HG02571 (cell line): ENCODE measurements around the gene ANKRD34A.

Experiments used
- ATAC-seq: cut with Tn5 transposase; IDR thresholded peaks from one replicate; pipeline ENCODE4 v1.9.1; 2021; ENCODE audit warnings: mild to moderate bottlenecking, moderate library complexity; ENCODE audit not compliant: unreplicated experiment

Gene ANKRD34A

DNA sequence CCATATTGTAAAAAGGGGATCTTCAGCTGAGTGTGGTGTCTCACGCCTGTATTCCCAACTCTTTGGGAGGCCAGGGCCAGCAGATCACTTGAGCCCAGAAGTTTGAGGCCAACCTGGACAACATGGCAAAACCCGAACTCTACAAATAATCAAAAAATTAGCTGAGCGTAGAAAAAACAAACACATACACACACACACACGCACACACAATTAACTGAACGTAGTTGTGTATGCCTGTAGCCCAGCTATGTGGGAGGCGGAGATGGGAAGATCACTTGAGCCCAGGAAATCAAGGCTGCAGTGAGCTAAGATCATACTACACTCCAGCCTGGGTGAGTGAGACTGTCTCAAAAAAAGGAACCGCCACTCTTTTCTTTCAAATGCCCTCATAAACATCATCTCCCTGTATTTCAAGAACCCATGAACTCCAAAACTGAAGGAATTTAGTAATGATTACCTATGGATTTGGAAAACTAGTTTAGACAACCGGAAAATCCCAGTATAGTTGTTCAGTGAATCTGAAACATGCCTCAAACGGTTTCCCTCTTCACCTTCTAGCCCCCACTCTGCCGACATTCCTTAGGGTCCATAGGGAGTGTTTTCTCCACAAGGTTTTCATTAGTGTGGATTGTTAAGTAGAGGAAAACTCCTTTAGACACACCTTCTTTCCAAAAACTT lies 27.5 kb upstream of the ANKRD34A start:
- no peak for ATAC-seq

DNA sequence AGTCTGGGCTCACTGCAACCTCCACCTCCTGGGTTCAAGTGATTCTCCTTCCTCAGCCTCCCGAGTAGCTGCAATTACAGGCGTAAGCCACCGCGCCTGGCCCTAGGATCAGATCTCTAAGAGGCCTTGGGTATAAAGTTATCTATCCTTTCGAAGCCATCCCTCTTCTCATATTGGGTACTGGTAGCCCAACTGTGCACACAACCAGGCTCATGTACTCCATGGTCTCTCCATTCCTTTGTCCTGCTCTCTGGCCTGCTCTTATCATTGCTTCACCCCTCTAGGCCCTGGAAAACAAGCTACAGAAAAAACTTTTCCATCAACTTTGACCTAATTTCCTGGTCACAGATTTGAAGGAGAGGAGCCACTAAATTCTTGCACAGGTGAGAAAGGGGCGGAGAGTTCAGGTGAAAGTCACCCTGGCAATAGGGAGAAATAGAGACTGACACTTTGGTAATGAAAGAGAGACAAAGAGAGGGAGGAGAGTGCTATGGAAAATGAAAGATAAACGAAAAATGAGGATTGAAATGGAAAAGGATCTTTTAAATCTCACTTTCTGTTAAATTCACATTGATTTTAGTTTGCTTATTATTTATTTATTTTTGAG lies 26.0 kb upstream of the ANKRD34A start:
- ATAC-seq, result no peak

DNA sequence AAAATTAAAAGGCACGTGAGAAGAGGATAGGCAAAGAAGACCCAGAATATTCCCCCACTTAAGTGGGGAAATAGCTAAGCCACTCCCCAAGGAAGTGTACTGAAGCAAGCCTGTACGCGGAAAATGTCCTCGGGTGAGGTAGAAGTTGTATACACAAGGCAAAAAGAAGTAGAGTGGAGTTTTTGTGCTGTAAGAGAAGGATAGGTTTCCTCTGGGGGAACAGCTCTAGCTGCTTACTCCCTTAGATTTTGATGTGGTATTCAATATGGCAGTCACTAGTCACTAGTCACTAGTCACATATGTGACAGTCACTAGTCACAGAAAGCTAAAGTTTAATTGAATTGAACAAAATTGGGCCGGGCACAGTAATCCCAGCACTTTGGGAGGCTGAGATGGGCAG lies 24.4 kb upstream of the ANKRD34A start:
- no peak for ATAC-seq

DNA sequence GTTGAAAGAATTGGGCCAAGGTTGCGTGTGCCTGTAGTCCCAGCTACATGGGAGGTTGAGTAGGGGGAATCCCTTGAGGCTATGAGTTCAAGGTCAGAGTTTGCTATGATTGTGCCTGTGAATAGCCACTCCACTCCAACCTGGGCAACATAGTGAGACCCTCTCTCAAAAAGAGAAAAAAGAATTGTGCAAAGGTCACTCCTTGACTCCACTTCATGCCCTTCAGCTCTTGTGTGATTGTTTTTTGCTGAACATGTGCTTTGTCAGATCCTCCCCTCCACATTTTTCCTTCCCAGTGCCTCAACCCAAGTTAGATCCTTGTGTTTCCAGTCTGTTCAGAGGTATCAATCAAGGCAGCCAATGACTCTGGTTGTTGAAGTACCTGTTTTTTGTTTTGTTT lies 23.6 kb upstream of the ANKRD34A start:
- no peak for ATAC-seq

DNA sequence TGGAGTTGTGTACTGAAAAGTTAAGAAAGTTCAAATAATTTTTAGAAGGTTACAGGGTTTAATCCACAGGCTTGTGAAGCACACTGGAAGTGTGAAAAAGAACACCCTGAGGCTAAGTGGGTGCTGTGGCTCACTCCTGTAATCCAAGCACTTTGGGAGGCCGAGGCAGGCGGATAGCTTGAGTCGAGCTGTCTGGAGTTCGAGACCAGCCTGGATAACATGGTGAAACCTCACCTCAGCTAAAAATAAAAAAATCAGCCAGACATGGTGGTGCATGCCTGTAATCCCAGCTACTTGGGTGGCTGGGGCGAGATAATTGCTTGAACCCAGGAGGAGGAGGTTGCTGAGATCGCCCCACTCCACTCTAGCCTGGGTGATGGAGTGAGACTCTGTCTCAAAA lies 22.2 kb upstream of the ANKRD34A start:
- no peak for ATAC-seq

DNA sequence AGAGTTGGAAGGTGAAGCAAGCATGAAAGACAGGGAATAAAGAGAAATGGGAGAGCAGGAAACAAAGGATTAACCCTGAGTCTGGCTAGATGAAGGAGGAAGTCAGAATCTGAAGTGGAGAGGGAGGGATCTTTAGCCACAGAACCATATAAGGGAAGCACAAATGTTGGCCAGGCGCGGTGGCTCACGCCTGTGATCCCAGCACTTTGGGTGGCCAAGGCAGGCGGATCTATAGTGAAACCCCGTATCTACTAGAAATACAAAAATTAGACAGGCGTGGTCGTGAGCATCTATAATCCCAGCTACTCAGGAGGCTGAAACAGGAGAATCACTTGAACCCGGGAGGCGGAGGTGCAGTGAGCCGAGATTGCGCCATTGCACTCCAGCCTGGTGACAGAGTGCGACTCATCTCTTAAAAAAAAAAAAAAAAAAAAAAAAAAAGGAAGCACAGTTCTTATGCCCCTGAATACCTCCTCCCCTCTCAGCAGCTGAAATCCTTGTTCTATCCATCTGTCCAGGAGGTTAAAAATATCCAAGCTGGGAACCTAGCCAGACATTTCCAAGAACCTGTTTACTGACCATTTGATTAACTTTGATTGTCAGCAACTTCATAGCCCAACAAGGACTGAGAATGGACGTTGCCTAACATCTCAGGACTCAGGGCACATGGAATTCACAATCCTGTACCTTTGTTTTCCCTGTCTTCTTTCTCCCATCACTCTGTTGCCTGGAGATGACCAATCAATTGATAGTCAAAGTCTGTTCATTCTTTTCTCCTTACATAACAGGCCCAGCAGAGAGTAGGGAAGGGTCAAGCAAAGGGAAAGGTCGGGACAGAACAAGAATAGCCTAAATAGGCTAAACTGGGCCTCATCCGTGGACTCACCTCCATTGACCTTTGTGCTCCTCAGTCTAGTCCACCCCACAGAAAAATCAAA lies 21.4 kb upstream of the ANKRD34A start:
- no peak for ATAC-seq

DNA sequence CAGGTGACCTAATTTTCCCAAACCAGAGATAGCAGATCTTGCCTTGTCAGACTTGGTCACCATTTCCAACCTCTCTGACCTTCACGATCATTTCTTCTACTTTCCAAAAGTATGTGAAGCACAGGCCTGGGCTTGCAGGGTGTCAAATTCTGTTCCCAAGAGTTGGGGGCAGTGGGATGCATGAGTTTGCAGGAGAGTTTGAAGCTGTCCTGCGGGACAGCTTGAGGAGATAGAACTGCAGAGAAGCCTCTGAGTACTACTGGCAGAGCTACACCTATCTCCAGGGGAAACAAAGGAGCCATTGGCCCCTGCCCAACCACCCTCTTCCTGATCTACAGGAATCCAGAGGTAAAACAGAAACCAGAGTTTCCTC lies 20.7 kb upstream of the ANKRD34A start:
- no peak for ATAC-seq

DNA sequence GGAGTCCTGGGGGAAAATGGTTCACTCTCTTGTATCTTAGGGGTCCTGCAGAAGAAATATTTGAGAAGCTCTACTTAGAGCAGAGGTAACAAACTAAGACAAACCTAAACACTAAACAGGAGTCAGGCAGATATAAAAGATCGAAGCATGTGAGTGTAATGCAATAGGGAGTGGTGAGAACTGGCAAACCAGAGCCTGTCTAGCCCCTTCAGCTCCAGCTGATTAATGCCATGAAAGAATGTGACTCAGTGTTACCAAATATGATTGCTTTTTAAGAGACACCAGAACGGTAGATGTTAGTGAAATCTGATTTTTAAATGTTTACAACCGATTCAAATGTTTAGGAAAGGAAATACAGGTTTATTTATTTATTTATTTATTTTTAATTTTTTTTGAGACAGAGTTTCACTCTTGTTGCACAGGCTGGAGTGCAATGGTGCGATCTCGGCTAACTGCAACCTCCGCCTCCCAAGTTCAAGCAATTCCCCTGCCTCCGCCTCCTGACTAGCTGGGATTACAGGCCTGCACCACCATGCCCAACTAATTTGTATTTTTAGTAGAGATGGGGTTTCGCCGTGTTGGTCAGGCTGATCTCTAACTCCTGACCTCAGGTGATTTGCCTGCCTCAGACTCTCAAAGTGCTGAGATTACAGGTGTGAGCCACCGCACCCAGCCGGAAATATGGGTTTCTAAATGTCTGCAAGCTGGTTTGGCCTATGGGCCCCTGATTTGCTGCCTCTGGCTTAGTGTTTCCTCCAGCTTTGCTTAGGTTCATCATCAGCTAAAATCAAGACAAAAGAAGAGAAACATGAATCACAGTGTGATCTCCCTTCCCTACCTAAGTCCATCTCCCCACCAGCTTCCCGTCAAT lies 19.8 kb upstream of the ANKRD34A start:
- no peak for ATAC-seq

DNA sequence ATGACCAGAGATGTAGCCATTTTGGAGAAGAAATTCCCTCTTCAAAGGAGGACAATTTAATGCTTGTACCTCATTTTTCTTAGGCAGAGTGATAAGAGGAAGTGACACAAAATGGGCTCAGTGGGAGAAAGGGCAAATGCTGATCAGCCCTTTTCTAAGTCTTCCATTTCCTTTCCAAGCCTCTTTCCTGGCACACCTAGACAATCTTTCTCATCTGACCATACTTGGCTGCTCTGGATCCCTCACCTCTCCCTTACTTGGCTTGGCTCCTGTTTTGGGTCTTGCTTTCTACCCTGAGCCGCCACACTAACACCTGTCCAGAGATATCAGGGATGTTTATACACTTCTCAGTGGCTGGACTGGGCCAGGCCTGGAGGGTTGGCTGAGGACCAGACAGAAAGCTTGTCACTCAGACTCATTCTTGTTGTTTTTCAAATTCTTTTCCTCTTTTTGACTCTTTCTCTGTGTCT lies 18.9 kb upstream of the ANKRD34A start:
- ATAC-seq, result no peak

DNA sequence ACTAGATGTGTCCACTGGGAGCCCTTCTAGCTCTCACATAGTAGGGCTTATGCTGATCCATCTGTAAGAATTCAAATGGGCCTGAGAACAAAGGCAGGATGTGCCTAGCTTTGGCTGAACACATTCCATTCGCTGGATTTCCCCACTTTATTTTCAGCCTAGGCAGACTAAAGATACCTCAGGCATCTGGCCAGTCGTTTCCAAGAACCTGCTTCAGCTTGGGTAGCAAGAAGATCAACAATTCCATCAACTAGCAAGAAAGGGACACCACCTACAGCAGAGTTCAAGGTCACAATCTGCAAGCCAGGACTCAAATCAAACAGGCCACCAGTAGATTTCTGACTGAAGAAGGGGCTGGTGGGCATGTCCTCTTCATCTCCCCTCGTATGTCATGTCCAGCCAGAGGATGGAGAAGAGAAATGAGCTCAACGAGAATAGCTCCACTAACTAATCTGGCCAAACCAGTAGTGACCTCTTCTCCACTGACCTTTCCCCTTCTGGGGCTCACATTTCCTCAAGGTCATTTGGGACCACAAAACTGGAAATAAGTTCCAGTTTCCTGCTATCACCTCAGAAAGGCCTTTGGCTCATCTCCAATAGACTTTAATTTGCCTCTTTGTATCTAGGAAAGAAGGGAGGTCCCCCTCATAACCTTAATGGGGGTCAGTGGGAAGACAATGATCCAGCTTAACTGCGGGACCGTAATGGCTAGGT lies 17.8 kb upstream of the ANKRD34A start:
- no peak for ATAC-seq

DNA sequence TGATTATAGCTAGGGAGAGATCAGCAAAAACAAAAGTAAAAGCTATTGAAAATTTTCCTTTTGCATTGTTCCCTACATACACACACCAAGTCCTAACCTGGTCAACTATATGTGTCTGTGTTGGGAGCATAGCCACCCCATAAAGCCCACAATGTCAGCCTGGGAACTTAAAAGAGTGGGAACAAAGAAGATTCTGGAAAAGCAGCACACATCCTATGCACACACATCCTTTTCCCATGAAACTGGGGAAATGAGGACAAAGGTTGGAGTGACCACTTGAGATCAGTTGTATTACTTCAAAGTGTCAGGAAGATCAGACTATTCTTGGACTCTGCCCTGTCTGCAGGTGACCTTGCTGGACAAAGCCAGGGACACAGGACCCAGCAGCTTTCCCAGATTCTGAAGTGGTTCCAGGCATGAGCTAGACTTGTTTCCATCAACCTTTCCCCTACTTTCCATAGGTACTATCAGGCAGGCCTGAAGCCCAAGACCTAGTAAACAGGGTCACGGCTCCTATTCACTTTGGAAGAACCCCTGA lies 16.2 kb upstream of the ANKRD34A start:
- no peak for ATAC-seq

DNA sequence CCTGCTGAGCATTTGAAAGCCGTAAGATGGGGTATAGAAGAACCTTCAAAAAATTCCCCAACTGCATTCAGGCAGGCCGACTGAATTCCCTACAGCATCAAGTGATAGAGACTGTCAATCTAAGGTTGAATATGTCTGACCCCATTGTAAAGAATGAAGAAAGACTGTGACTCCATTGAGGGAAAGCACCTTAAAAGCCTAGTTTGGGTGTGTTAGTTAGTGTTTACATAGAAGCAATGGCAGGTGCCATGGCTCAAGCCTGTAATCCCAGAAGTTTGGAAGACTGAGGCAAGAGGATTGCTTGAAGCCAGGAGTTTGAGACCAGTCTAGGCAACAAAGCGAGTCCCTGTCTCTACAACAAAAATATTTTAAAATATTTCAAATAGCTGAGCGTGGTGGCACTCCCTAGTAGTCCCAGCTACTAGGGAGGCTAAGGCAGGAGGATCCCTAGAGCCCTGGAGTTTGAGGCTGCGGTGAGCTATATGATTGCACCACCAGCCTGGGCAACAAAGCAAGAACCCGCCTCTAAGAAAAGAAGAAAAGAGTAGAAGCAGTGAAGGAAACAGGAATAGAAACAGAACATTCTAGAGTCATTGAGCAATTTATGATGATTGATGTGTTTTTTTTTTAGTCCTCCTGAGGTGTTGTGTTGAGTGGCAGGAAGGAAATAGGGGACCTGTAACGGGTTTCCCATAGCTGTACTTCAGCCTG lies 15.5 kb upstream of the ANKRD34A start:
- no peak for ATAC-seq

DNA sequence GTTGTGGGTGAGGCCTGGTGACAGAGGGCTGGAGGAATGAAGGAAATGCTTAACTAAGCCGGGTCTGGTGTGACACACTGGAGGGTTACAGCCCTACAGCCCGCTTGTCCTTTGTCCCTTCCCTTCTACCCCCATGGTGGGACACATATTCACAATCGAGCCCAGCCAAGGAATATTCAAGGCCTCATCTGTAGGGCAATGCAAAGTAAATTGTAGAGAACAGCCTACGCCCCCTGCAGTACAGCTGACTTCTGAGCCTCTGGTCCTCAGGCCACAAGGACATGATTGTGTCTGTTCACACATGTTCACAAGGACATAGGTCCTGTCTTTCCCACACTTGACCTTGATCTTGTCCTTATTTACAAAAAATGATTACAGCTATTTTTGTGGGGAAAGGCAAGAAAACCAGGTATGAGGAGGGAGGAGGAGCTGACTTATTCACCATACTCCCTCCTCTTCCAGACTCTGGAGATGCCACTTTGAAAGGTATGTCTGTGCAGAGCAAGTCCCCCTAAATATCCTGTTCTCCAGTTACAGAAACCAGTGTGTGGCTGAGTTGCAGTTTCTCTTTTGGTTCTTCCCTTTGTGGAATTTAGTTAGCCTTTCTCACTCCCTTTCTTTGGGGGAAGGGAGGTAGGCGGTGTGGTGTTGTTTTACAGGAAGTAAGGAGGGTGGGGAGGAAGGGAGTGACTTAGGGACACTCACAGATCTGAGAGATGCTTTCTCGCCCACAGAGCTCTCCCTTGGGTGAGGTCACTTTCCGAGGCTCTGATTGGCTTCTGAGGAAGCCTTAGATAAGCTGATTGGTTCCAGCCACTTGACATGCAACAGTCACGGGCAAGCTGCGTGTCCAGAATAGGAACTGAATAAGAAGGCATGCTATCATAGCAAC lies 14.7 kb upstream of the ANKRD34A start:
- peak; percentile 92 for ATAC-seq

DNA sequence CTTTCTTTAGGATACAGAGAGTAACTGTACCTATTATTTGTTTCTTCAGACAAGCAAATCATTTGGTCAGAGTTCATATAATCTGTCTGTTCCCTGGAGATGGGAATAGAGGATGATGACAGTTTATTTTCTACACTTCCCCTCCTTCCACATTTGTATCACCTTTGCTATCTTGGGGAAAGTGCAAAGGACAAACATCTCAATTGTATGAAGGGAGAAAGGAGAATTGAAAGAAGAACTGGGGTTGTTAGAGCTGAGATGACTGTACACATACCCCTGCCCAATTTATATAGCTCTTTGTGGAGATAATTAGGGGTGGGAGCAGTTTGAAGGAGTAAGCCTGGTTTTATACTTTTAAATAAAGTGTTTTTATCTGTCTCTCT lies 14.1 kb upstream of the ANKRD34A start:
- ATAC-seq, result no peak

DNA sequence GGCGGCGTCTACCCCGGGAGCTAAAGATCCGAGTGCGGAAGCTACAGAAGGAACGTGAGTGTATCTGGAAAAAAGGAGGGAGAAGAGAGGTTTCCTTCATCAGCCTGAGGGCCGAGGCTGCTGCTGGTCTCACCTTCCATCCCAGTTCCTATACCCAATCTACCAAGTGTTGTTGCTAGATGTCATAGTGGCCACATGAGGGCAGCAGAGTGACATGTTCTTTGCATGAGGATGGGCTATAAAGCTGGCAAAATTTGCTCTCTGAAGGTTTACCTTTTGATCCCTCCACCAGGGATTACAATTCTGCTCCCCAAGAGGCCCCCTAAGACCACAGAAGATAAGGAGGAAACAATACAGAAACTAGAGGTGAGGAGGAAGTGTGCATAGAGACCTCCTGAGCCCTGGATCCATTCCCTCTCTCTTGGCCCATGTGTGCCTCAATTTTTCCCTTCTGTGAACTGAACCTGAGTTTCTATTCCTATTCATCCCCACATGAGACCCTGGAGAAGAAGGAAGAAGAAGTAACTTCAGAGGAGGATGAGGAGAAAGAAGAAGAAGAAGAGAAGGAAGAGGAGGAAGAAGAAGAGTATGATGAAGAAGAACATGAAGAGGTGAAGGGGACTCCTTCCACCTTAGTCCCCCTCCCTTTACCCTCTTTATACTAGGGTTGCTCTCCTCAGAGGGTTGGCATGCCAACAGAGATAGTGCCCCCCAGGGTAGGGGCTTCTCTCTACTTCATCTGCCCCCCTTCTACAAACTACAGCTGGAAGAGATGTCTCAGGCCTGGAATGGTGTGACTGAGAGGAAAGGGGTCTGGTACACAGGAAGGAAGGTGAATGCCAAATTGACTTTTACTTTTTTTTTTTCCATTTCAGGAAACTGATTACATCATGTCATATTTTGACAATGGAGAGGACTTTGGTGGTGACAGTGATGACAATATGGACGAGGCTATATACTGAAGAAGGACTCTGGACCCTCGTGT lies 13.4 kb upstream of the ANKRD34A start:
- ATAC-seq, result no peak

DNA sequence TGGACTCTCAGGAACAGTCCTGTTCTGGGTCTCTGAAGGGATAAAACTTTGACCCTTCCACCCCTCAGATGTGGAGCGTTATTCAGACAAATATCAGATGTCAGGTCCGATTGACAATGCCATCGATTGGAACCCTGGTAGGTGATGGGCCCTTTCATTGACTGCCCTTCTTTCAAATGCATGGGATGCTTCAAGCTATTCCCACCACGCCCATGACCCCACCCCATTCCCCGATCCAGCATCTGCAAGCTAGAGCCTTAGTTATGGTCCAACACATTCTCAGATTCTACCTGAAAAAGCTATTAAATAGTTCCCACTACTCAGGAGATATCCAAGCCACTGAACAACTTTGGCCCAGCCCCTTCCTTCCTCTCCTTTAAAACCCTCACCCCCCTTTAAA lies 12.6 kb upstream of the ANKRD34A start:
- ATAC-seq, result no peak

DNA sequence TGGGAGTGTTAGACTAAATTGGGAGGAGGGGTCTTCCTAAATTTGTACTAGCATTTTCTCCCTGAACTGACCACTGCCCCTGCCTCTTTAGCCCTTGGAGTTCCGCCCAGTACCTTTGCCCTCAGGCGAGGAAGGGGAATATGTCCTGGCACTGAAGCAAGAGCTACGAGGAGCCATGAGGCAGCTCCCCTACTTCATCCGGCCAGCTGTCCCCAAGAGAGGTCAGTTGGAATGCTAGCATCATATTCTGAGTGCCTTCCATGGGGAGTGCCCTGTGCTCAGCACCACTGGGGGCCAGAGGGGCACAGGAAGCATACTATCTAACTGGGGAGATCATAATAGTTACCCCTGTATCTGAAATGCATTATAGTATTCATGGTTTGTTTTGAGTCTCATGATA lies 10.8 kb upstream of the ANKRD34A start:
- no peak for ATAC-seq
